ENCODE results near the gene NLRP6.

DNA sequence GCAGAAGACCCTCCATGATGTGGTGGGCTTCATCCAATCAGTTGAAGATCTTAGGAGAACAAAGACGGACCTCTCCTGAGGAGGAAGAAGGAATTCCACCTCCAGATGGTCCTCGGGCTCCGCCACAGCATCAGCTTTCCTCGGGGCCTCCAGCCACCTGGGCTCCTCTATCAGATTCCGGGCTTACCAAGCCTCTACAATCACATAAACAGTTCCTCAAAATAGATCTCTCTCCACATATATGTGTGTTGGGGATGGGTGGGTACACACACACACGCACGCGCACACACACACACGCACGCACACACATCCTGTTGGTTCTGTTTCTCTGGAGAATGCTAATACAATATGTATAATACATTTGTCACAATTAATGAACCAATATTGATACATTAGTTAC lies 18.8 kb upstream of the NLRP6 start:
- TF ChIP-seq, protein P1, sequence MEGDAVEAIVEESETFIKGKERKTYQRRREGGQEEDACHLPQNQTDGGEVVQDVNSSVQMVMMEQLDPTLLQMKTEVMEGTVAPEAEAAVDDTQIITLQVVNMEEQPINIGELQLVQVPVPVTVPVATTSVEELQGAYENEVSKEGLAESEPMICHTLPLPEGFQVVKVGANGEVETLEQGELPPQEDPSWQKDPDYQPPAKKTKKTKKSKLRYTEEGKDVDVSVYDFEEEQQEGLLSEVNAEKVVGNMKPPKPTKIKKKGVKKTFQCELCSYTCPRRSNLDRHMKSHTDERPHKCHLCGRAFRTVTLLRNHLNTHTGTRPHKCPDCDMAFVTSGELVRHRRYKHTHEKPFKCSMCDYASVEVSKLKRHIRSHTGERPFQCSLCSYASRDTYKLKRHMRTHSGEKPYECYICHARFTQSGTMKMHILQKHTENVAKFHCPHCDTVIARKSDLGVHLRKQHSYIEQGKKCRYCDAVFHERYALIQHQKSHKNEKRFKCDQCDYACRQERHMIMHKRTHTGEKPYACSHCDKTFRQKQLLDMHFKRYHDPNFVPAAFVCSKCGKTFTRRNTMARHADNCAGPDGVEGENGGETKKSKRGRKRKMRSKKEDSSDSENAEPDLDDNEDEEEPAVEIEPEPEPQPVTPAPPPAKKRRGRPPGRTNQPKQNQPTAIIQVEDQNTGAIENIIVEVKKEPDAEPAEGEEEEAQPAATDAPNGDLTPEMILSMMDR (IDR thresholded peaks at IDR 0.05): no peak
- TF ChIP-seq POLR2A (IDR thresholded peaks at IDR 0.05) (no peak), EP300 (IDR thresholded peaks at IDR 0.05) (no peak), POLR2AphosphoS5 (IDR thresholded peaks at IDR 0.05) (no peak)

All from suprapubic skin (tissue), 4 donors.